HG03025 (cell line): ENCODE results near the gene F10.
"Not testable (repeated sequence)": the region's sequence is repeated elsewhere in the genome, so short reads cannot be mapped to it uniquely, and the experiment has no call there.

ENCODE experiments used
- ATAC-seq: cut with Tn5 transposase; IDR thresholded peaks from one replicate; pipeline ENCODE4 v1.9.1; 2021; ENCODE audit warnings: mild to moderate bottlenecking, moderate library complexity; ENCODE audit not compliant: unreplicated experiment, low FRiP score

The F10 gene

DNA sequence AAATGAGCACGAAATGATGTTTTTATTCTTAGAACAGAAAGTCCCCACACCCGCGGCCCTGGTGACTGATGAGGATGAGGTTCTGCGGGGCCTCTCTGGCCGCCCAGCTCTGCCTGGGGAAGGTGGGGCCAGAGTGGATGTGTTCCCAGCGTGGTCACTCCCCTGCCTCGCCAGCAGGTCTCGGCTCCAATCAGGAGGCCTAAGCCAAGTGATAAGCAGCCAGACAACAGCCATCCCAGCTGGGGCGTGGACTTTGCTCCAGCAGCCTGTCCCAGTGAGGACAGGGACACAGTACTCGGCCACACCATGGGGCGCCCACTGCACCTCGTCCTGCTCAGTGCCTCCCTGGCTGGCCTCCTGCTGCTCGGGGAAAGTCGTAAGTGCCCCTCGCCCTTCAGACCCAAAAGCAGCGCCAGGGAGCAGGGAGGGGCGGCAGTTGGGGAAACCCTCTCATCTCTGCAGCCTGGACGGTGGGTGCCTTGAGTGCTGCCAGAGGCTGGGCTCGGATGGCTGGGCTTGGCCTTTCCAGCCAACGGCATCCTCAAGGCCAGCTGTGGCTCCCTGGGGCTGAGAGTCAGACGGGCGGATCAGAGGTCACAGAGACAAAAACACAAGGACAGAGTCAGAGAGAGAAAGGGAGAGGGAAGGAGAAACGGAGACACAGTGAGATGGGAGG, at the start of gene F10:
Gene F10 (plus strand): TSS at position 250 of the 676 bp plus-strand sequence. CDS start 57 bp downstream, at position 307.
- ATAC-seq = no peak

GRCh38 chr13:113073942-113074341, 48.7 kb upstream of the F10 start:
- ATAC-seq = no peak

DNA sequence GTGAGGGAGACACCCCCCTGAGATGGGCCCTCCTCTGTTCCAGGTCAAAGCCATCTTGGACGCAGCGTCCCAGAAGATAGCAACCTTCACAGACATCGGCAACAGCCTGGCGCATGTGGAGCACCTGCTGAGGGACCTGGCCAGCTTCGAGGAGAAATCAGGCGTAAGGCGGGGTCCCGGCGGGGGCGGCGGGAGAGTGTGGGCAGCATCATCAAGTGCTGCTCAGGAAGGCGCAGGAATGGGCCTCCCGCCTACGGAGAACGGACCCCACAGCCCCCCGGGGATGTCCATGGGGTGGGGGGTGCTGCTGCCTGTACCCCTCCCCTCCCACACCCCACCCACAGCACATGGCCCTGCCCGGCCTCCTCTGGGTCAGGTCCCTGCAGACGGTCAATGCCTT, 48.2 kb upstream of the F10 start:
- ATAC-seq = no peak

DNA sequence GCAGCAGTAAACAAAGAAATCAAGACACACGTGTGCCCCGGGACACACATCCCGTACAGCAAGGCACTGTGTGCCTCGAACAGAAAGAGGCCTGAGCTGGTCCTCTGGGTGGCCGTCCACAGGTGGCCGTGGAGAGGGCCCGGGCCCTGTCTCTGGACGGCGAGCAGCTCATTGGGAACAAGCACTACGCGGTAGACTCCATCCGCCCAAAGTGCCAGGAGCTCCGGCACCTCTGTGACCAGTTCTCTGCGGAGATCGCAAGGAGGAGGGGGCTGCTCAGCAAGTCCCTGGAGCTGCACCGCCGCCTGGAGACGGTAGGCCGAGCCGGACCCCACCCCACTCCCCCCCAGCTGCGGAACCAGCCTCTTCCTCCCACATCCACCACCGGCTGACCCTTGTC, 47.7 kb upstream of the F10 start:
- ATAC-seq = no peak

DNA sequence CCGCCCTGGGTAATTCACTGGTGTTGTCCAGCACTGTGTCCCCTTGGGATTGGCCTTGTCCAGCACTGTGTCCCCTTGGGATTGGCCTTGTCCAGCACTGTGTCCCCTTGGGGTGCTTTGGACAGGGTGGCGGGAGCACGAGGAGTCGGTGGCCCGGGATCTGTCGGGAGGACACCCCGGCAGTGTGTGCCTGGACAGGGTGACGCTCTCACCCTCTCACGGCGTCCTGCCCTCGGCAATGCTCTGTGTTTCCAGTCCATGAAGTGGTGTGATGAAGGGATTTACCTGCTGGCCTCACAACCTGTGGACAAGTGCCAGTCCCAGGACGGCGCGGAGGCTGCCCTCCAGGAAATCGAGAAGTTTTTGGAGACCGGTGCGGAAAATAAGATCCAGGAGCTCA, 46.9 kb upstream of the F10 start:
- no peak for ATAC-seq

GRCh38 chr13:113076681-113077401, 45.8 kb upstream of the F10 start:
- ATAC-seq = no peak

DNA sequence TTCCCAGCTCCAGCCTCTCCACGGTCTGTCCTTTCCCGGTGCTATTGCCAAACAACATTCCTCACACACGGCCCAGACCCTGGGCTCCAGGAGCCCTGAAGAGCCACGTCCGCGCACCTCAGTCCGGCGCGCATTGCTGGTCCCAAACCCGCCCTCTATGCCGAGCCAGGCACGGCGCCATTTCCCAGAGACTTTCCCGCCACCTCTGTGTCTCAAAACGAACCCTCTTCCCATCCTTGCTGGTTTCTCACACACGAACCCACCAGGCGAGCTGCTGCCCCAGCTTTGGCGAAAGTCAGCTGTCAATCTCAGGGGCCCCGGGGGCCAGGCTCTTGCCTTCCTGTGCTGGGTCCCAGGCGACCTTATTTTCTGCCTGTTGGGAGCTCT, 45.0 kb upstream of the F10 start:
- ATAC-seq = no peak

DNA sequence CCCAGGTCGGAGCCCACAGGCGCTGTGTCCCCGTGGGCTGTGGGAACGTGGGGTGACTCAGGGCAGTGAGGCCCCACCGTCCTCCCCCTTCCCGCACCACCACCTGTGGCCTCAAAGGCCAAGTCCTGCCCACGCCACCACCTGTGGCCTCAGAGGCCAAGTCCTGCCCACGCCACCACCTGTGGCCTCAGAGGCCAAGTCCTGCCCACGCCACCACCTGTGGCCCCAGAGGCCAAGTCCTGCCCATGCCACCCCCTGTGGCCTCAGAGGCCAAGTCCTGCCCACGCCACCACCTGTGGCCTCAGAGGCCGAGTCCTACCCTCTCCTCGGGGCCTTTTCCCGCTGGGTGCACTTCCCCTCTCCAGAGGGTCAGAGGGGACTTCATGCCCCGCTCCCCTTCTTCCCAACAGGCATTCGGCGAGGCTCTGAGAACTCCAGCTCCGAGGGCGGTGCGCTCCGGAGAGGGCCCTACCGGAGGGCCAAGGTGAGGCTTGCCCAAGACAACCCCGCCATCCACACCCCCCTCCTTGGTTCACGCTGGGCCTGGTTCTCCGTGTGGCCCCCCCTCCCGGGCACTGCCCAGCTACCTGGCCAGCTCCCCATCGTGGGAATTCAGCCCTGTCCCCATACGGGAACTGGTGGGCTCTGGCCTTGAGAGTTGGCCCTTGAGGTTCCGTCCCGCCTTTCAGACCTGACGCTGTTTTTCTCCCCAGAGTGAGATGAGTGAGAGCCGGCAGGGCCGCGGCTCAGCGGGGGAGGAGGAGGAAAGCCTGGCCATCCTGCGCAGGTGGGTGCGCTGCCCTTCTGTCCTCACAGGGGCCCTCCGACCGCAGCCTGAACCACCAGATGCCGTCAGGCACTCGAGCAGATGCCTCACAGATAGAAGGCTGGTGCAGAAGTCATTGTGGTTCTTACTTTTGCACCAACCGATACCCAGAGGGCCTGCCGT, 44.4 kb upstream of the F10 start:
- no peak for ATAC-seq

DNA sequence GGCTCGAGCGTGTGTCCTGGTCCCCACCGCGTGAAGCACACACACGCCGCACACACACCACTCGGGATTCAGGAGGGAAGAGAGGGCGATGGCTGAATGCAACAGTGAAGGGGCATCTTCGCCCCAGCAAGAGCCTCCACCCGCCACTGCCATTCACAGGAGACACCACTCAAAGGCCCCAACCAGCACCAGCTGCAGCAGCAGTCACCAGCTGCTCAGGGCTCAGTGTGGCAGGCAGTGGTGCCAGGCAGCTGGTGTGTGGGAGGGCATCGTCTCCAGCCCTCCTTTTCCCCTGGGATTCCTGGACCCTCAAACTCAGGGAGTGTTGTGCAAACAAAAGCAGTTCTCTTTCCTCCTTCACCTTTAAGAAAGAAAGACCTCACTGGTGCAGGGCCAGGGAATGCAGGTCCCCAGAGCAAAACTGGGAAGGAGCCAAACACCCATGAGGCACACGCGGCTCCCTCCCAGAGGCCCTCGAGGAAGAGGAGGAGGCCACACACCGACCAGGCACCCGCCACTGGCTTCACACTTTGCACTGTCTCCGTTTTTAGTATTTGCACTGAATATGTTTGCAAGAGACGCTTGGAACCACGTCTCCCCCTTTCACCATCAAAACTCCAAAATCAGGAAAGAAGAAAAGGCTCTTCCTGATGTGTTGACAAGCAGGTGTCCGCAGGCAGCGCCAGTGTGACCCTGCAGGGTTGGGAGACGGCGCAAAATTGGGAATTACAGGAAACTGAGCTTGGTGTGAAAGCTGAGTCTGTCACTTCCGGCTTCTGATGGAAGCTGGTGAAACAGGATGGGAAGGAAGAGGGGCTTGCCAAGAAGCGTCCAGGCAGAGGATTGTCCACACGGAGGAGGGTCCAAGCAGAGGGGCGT, 43.5 kb upstream of the F10 start:
- ATAC-seq = no peak

DNA sequence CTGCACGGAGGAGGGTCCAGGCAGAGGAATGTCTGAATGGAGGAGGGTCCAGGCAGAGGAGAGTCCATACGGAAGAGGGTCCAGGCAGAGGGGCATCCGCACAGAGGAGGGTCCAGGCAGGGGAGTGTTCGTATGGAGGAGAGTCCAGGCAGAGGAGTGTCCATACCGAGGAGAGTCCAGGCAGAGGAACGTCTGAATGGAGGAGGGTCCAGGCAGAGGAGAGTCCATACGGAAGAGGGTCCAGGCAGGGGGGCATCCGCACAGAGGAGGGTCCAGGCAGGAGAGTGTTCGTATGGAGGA, 42.9 kb upstream of the F10 start:
- not testable (repeated sequence) for ATAC-seq

GRCh38 chr13:113080361-113080831, 42.2 kb upstream of the F10 start:
- no peak for ATAC-seq

- ATAC-seq = no peak
Measured at GRCh38 chr13:113080901-113081521, 41.6 kb upstream of the F10 start.

DNA sequence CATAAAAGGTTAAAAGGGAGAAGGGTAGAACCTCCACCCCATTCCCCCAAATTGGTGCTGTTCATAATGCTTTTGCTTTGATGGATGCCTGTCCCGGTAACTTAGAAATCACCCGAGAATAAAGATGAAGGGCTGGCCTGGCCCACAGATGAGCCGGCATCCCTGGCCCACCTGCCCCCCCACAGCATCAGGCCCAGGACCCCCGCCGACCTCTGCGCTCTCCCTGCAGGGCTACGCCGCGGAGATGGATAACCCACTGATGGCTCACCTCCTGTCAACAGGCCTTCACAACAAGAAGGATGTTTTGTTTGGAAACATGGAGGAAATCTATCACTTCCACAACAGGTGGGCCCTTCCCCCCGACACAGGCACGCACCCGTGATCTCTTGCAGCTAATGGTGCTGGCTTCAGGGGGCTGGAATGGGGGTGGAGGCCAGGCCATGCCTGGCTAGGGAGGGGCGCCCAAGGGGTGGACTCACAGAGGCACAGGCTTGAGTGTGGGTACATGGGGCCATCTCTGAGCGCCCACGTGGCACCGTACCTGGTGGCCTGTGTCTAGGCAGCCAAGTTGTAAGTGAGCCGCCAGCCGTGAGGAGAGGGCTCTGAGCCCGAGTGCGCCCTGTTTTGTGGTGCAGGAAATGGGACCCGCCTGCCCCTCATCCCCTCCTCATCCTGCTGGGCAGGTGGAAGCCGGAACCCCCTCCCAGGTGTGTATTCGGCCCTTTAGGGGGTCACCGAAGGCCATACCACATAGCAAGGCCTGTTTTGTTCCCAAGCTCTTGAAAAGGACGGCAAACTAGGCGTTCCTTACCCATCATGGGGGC, 40.2 kb upstream of the F10 start:
- no peak for ATAC-seq

DNA sequence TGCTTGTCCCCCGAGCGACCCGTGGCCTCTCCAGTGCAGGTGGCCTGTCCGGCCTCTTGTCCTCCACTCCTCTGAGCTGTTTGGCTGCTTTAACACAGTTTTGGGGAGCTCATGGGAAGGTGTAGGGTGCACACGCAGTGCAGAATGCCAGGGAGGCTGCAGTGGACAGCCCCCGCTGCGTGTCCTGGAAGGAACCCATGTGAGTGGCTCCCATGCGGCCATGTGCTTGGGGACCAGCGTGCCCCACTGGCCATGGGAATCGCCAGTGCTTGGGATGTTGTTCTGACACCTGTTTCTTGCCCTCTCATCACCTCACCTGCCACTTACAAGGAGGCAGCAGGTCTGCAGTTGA, 39.6 kb upstream of the F10 start:
- no peak for ATAC-seq

- no peak for ATAC-seq
Measured at GRCh38 chr13:113083402-113084061, 39.1 kb upstream of the F10 start.

DNA sequence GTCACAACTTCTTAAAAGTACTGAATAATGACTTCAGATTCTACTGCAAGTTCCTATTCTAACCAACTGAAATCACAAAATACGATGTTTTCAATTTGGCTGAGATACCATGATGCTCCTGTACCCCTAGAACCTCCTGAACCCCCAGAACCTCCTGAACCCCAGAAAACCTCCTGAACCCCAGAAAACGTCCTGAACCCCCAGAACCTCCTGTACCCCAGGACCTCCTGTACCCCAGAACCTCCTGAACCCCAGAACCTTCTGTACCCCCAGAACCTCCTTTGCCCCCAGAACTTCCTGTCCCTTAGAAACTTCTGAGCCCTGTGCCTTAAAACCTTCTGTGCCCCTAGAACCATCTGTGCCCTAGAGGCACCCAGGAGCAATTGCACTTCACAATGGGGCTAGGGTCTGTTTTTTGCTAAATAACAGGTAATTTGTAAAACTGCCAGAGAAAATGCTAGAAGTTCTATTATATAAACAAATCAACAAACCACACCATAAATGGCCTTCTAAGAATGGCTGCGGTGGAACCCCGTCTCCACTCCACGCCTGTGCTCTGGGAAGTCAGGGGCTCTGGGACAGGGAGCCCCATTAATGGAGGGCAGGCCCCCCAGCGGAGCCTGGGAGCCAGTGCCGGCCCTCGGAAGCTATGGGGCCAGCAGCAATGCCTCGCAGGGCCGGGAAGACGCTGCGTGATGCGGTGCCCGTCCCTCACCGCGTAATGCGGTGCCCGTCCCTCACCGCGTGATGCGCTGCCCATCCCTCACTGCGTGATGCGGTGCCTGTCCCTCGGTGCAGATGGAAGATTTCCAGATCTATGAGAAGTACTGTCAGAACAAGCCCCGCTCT, 38.3 kb upstream of the F10 start:
- no peak for ATAC-seq

DNA sequence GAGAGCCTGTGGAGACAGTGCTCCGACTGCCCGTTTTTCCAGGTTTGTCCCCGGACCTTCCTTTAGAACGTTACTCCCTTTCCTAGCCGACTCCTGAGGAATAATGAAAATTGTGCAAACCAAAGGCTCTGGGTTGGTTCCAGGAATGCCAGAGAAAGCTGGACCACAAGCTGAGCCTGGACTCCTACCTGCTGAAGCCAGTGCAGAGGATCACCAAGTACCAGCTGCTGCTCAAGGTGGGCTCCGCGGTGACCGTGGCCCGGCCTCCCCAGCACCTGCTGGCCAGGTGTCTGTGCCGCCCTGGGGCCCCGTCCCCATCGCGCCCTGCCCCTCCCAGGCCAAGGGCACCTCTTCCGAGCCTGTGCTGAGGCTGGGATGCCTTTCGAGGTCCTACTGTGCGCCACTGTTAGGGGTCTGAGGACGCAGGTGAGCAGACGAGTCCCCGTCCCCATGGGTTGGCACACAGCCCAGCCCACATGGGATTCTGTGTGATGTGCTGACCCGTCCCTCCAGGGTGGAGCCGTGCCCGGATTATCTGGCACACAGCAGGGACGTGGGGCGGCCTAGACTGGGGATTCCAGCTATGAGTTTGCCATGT, 37.6 kb upstream of the F10 start:
- ATAC-seq = no peak
